C4-2B (cell line): ENCODE results near the gene NLRX1.

Source experiments
- ZFX ChIP-seq: fragments of 450-650 bp; IDR thresholded peaks from 2 replicates; pipeline ENCODE4 v1.6.1; 2017
- TF ChIP-seq, protein P1 (sequence below): fragments of 450-650 bp; conservative IDR thresholded peaks from 2 replicates; pipeline ENCODE4 v1.5.1; 2017; ENCODE audit warnings: mild to moderate bottlenecking

GRCh38 chr11:119156496-119156895 lies 12.0 kb upstream of the NLRX1 start:
- TF ChIP-seq, protein P1, sequence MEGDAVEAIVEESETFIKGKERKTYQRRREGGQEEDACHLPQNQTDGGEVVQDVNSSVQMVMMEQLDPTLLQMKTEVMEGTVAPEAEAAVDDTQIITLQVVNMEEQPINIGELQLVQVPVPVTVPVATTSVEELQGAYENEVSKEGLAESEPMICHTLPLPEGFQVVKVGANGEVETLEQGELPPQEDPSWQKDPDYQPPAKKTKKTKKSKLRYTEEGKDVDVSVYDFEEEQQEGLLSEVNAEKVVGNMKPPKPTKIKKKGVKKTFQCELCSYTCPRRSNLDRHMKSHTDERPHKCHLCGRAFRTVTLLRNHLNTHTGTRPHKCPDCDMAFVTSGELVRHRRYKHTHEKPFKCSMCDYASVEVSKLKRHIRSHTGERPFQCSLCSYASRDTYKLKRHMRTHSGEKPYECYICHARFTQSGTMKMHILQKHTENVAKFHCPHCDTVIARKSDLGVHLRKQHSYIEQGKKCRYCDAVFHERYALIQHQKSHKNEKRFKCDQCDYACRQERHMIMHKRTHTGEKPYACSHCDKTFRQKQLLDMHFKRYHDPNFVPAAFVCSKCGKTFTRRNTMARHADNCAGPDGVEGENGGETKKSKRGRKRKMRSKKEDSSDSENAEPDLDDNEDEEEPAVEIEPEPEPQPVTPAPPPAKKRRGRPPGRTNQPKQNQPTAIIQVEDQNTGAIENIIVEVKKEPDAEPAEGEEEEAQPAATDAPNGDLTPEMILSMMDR: no peak
- TF ChIP-seq ZFX: no peak
